ENCODE measurements around the gene SMIM43. TPM values are rescaled to one million over a fixed set of nuclear protein-coding genes. Genes with fewer than 3 reads are reported as not detected.

SMIM43 gene
- total and polyA plus RNA-seq, 9 of the 15 experiments (the other 6 are each of a cell fraction or from before 2014, with no cell fraction given) = not detected

GRCh38 chr4:121736735-121737351 is 28.1 kb downstream of the SMIM43 start (continued):
- TF ChIP-seq, protein P1, sequence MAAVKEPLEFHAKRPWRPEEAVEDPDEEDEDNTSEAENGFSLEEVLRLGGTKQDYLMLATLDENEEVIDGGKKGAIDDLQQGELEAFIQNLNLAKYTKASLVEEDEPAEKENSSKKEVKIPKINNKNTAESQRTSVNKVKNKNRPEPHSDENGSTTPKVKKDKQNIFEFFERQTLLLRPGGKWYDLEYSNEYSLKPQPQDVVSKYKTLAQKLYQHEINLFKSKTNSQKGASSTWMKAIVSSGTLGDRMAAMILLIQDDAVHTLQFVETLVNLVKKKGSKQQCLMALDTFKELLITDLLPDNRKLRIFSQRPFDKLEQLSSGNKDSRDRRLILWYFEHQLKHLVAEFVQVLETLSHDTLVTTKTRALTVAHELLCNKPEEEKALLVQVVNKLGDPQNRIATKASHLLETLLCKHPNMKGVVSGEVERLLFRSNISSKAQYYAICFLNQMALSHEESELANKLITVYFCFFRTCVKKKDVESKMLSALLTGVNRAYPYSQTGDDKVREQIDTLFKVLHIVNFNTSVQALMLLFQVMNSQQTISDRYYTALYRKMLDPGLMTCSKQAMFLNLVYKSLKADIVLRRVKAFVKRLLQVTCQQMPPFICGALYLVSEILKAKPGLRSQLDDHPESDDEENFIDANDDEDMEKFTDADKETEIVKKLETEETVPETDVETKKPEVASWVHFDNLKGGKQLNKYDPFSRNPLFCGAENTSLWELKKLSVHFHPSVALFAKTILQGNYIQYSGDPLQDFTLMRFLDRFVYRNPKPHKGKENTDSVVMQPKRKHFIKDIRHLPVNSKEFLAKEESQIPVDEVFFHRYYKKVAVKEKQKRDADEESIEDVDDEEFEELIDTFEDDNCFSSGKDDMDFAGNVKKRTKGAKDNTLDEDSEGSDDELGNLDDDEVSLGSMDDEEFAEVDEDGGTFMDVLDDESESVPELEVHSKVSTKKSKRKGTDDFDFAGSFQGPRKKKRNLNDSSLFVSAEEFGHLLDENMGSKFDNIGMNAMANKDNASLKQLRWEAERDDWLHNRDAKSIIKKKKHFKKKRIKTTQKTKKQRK (IDR thresholded peaks at IDR 0.05; ENCODE audit: borderline replicate concordance, low read depth, low read length) = no peak
- peak; percentile 39; the same call in 1 of the 2 replicates for TF ChIP-seq SMC3 (conservative IDR thresholded peaks at IDR 0.05; ENCODE audit: insufficient read depth, low read depth, low read length)
- no peak for TF ChIP-seq GMEB1 (CRISPR knock-in tag; IDR thresholded peaks at IDR 0.05)
- no peak for TF ChIP-seq BACH1 (tag; IDR thresholded peaks at IDR 0.05)
- no peak for TF ChIP-seq NEUROD1 (IDR thresholded peaks at IDR 0.05; ENCODE audit: borderline replicate concordance, low read depth, low read length, partially characterized antibody)
- no peak for TF ChIP-seq SRF (CRISPR knock-in tag; IDR thresholded peaks at IDR 0.05)
- TF ChIP-seq SMARCE1 (IDR thresholded peaks at IDR 0.05) = no peak
- no peak for TF ChIP-seq ILK (tag; IDR thresholded peaks at IDR 0.05; ENCODE audit: borderline replicate concordance, low read depth)
- no peak for TF ChIP-seq MEIS2 (IDR thresholded peaks at IDR 0.05; ENCODE audit: partially characterized antibody)
- TF ChIP-seq, protein P2, sequence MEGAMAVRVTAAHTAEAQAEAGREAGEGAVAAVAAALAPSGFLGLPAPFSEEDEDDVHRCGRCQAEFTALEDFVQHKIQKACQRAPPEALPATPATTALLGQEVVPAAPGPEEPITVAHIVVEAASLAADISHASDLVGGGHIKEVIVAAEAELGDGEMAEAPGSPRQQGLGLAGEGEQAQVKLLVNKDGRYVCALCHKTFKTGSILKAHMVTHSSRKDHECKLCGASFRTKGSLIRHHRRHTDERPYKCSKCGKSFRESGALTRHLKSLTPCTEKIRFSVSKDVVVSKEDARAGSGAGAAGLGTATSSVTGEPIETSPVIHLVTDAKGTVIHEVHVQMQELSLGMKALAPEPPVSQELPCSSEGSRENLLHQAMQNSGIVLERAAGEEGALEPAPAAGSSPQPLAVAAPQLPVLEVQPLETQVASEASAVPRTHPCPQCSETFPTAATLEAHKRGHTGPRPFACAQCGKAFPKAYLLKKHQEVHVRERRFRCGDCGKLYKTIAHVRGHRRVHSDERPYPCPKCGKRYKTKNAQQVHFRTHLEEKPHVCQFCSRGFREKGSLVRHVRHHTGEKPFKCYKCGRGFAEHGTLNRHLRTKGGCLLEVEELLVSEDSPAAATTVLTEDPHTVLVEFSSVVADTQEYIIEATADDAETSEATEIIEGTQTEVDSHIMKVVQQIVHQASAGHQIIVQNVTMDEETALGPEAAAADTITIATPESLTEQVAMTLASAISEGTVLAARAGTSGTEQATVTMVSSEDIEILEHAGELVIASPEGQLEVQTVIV (CRISPR knock-in tag; IDR thresholded peaks at IDR 0.05; ENCODE audit: borderline replicate concordance) = no peak
- peak; percentile 65 to 78 for TF ChIP-seq RAD21 (CRISPR knock-in tag; conservative IDR thresholded peaks at IDR 0.05 in 1 of 2, IDR thresholded peaks at IDR 0.05 in 1 of 2)
- no peak for TF ChIP-seq RCOR1 (IDR thresholded peaks at IDR 0.05; ENCODE audit: borderline replicate concordance in 1 of 2, low read depth in 2 of 2, low read length in 2 of 2)
- no peak for TF ChIP-seq ZNF175 (CRISPR knock-in tag; IDR thresholded peaks at IDR 0.05; ENCODE audit: low read depth)
- TF ChIP-seq GABPB1 (CRISPR knock-in tag; IDR thresholded peaks at IDR 0.05) = no peak
- TF ChIP-seq GATA2 (CRISPR knock-in tag; IDR thresholded peaks at IDR 0.05) = peak; percentile 90
- TF ChIP-seq, protein P3, sequence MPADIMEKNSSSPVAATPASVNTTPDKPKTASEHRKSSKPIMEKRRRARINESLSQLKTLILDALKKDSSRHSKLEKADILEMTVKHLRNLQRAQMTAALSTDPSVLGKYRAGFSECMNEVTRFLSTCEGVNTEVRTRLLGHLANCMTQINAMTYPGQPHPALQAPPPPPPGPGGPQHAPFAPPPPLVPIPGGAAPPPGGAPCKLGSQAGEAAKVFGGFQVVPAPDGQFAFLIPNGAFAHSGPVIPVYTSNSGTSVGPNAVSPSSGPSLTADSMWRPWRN (IDR thresholded peaks at IDR 0.05; ENCODE audit: low read depth) = no peak
- TF ChIP-seq RFX5 (IDR thresholded peaks at IDR 0.05; ENCODE audit: low read depth, low read length) = no peak
- no peak for TF ChIP-seq TEAD2 (tag; IDR thresholded peaks at IDR 0.05)
